Measurements from ENCODE around the gene WDPCP.

The WDPCP gene

GRCh38 chr2:63553049-63553448, 35.2 kb downstream of the WDPCP start:
- H3K9me3 Mint-ChIP-seq: peaks cover 21% of the 10 kb centered on the region
- H3K27ac Mint-ChIP-seq: no peak overlapping the region
- intact Hi-C loops (cut with micrococcal nuclease): no loop called here
- peaks cover 24% of the 10 kb centered on the region for H3K36me3 Mint-ChIP-seq (ENCODE audit: low read depth)
- no peak overlapping the region for H3K4me3 Mint-ChIP-seq
- no peaks in the 10 kb centered on the region for H3K27me3 Mint-ChIP-seq
- peaks cover 13% of the 10 kb centered on the region for H3K4me1 Mint-ChIP-seq (ENCODE audit: low read depth)

- Mint-ChIP-seq H3K27me3 (no peaks in the 10 kb centered on the region), H3K9me3 (no peaks in the 10 kb centered on the region), H3K4me1 (ENCODE audit: low read depth) (peaks cover 7% of the 10 kb centered on the region), H3K27ac (no peak overlapping the region), H3K36me3 (ENCODE audit: low read depth) (no peaks in the 10 kb centered on the region), H3K4me3 (no peak overlapping the region)
- intact Hi-C loops (cut with micrococcal nuclease): loop anchor here (2.0 kb wide), 1 partner anchor 42 kb away; no protein-coding TSS in a partner anchor
Observed at GRCh38 chr2:63545023-63545422, 43.3 kb downstream of the WDPCP start.

GRCh38 chr2:63544017-63544627, 44.2 kb downstream of the WDPCP start:
- Mint-ChIP-seq H3K9me3 (no peaks in the 10 kb centered on the region), H3K4me1 (ENCODE audit: low read depth) (no peaks in the 10 kb centered on the region), H3K27ac (no peak overlapping the region), H3K36me3 (ENCODE audit: low read depth) (no peaks in the 10 kb centered on the region), H3K4me3 (no peak overlapping the region), H3K27me3 (no peaks in the 10 kb centered on the region)
- intact Hi-C loops (cut with micrococcal nuclease): loop anchor here (2.0 to 5.0 kb wide), 3 partner anchors 43 to 1087 kb away; no protein-coding TSS in a partner anchor

- no peak overlapping the region for H3K4me3 Mint-ChIP-seq
- no peak overlapping the region for H3K27ac Mint-ChIP-seq
- H3K27me3 Mint-ChIP-seq: no peaks in the 10 kb centered on the region
- no peaks in the 10 kb centered on the region for H3K36me3 Mint-ChIP-seq (ENCODE audit: low read depth)
- intact Hi-C loops (cut with micrococcal nuclease): loop anchor here (5.0 kb wide), 2 partner anchors 752 to 1082 kb away; no protein-coding TSS in a partner anchor
- peaks cover 7% of the 10 kb centered on the region for H3K4me1 Mint-ChIP-seq (ENCODE audit: low read depth)
- H3K9me3 Mint-ChIP-seq: peaks cover 9% of the 10 kb centered on the region
Observed at GRCh38 chr2:63539416-63540162, 48.7 kb downstream of the WDPCP start.

- no peak overlapping the region for H3K27ac Mint-ChIP-seq
- H3K9me3 Mint-ChIP-seq: peaks cover 16% of the 10 kb centered on the region
- peaks cover 12% of the 10 kb centered on the region for H3K4me1 Mint-ChIP-seq (ENCODE audit: low read depth)
- H3K36me3 Mint-ChIP-seq (ENCODE audit: low read depth): no peaks in the 10 kb centered on the region
- no peaks in the 10 kb centered on the region for H3K27me3 Mint-ChIP-seq
- intact Hi-C loops (cut with micrococcal nuclease): no loop called here
- H3K4me3 Mint-ChIP-seq: no peak overlapping the region
Observed at GRCh38 chr2:63538390-63538789, 49.9 kb downstream of the WDPCP start.

GRCh38 chr2:63537306-63537705, 51.0 kb downstream of the WDPCP start:
- Mint-ChIP-seq H3K36me3 (ENCODE audit: low read depth) (peaks cover 5% of the 10 kb centered on the region), H3K27ac (no peak overlapping the region), H3K4me1 (ENCODE audit: low read depth) (peaks cover 12% of the 10 kb centered on the region), H3K9me3 (peaks cover 26% of the 10 kb centered on the region), H3K4me3 (no peak overlapping the region), H3K27me3 (no peaks in the 10 kb centered on the region)
- intact Hi-C loops (cut with micrococcal nuclease): no loop called here

GRCh38 chr2:63530704-63531279, 57.5 kb downstream of the WDPCP start:
- no peak overlapping the region for H3K27ac Mint-ChIP-seq
- no peaks in the 10 kb centered on the region for H3K27me3 Mint-ChIP-seq
- peaks cover 35% of the 10 kb centered on the region for H3K4me1 Mint-ChIP-seq (ENCODE audit: low read depth)
- peaks cover 29% of the 10 kb centered on the region for H3K36me3 Mint-ChIP-seq (ENCODE audit: low read depth)
- H3K9me3 Mint-ChIP-seq: peaks cover 50% of the 10 kb centered on the region
- intact Hi-C loops (cut with micrococcal nuclease): no loop called here
- H3K4me3 Mint-ChIP-seq: no peak overlapping the region

GRCh38 chr2:63525905-63526304, 62.4 kb downstream of the WDPCP start:
- intact Hi-C loops (cut with micrococcal nuclease): no loop called here
- H3K4me3 Mint-ChIP-seq: no peak overlapping the region
- H3K27ac Mint-ChIP-seq: no peak overlapping the region
- peaks cover 20% of the 10 kb centered on the region for H3K36me3 Mint-ChIP-seq (ENCODE audit: low read depth)
- H3K4me1 Mint-ChIP-seq (ENCODE audit: low read depth): peaks cover 32% of the 10 kb centered on the region
- H3K9me3 Mint-ChIP-seq: peaks cover 57% of the 10 kb centered on the region
- H3K27me3 Mint-ChIP-seq: no peaks in the 10 kb centered on the region

- peaks cover 63% of the 10 kb centered on the region for H3K9me3 Mint-ChIP-seq
- peaks cover 20% of the 10 kb centered on the region for H3K36me3 Mint-ChIP-seq (ENCODE audit: low read depth)
- H3K27me3 Mint-ChIP-seq: no peaks in the 10 kb centered on the region
Observed at GRCh38 chr2:63522950-63523349, 65.3 kb downstream of the WDPCP start.

GRCh38 chr2:63520793-63521192, 67.5 kb downstream of the WDPCP start:
- Mint-ChIP-seq H3K4me1 (ENCODE audit: low read depth) (peaks cover 9% of the 10 kb centered on the region), H3K4me3 (no peak overlapping the region), H3K27ac (no peak overlapping the region), H3K36me3 (ENCODE audit: low read depth) (peaks cover 20% of the 10 kb centered on the region), H3K27me3 (no peaks in the 10 kb centered on the region), H3K9me3 (peaks cover 63% of the 10 kb centered on the region)
- intact Hi-C loops (cut with micrococcal nuclease): loop anchor here (2.0 kb wide), 1 partner anchor 14 kb away; no protein-coding TSS in a partner anchor

More at GRCh38 chr2:63522950-63523349, 65.3 kb downstream of the WDPCP start:
- Mint-ChIP-seq H3K4me1 (ENCODE audit: low read depth) (peaks cover 20% of the 10 kb centered on the region), H3K27ac (no peak overlapping the region), H3K4me3 (no peak overlapping the region)
- intact Hi-C loops (cut with micrococcal nuclease): no loop called here

- Mint-ChIP-seq H3K27ac (no peak overlapping the region), H3K4me1 (ENCODE audit: low read depth) (no peaks in the 10 kb centered on the region), H3K9me3 (peaks cover 39% of the 10 kb centered on the region), H3K36me3 (ENCODE audit: low read depth) (peaks cover 5% of the 10 kb centered on the region), H3K4me3 (no peak overlapping the region), H3K27me3 (no peaks in the 10 kb centered on the region)
- intact Hi-C loops (cut with micrococcal nuclease): no loop called here
Observed at GRCh38 chr2:63514781-63515180, 73.5 kb downstream of the WDPCP start.

GRCh38 chr2:63514237-63514716, 74.0 kb downstream of the WDPCP start:
- Mint-ChIP-seq H3K4me1 (ENCODE audit: low read depth) (no peaks in the 10 kb centered on the region), H3K27me3 (no peaks in the 10 kb centered on the region), H3K27ac (no peak overlapping the region), H3K36me3 (ENCODE audit: low read depth) (peaks cover under 1% of the 10 kb centered on the region), H3K4me3 (no peak overlapping the region), H3K9me3 (peaks cover 39% of the 10 kb centered on the region)
- intact Hi-C loops (cut with micrococcal nuclease): no loop called here

GRCh38 chr2:63506320-63506719, 82.0 kb downstream of the WDPCP start:
- Mint-ChIP-seq H3K27ac (no peak overlapping the region), H3K27me3 (no peaks in the 10 kb centered on the region), H3K36me3 (ENCODE audit: low read depth) (no peaks in the 10 kb centered on the region), H3K4me3 (no peak overlapping the region), H3K9me3 (peaks cover 42% of the 10 kb centered on the region), H3K4me1 (ENCODE audit: low read depth) (peaks cover 18% of the 10 kb centered on the region)
- intact Hi-C loops (cut with micrococcal nuclease): loop anchor here (2.0 kb wide), 1 partner anchor 14 kb away; no protein-coding TSS in a partner anchor

GRCh38 chr2:63503818-63504217, 84.5 kb downstream of the WDPCP start:
- H3K36me3 Mint-ChIP-seq (ENCODE audit: low read depth): no peaks in the 10 kb centered on the region
- H3K9me3 Mint-ChIP-seq: peaks cover 17% of the 10 kb centered on the region
- intact Hi-C loops (cut with micrococcal nuclease): no loop called here
- no peak overlapping the region for H3K27ac Mint-ChIP-seq
- no peaks in the 10 kb centered on the region for H3K27me3 Mint-ChIP-seq
- H3K4me1 Mint-ChIP-seq (ENCODE audit: low read depth): peaks cover 18% of the 10 kb centered on the region
- H3K4me3 Mint-ChIP-seq: no peak overlapping the region
